Inflammatory macrophage (primary cell): Measurements from ENCODE around the gene NBAS.
"Not testable (repeated sequence)": the region's sequence is repeated elsewhere in the genome, so short reads cannot be mapped to it uniquely, and the experiment has no call there.

Source experiments
- DNase-seq, 2 donors: peaks; one replicate each; pipeline ENCODE4 v3.0.0-alpha.2; 2020 to 2022

The NBAS gene

DNA sequence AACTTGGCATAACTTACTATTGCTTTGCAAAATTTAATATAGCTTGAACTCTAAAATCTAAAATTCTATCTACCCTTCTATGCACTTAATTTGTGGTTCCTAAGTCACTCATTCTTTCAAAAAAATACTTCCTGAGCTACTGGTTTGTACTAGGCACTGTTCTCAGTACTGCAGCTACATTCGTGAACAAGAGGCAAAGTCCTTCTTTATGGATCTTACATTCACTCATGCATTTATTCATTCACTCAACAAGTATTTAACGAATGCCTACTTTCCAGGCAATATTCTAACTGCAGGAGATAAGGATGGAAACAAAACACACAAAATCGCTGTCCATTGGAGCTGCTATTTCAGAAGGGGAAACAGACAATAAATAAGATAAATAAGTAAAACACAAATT lies 104.8 kb downstream of the NBAS start:
- DNase-seq, result no peak

DNA sequence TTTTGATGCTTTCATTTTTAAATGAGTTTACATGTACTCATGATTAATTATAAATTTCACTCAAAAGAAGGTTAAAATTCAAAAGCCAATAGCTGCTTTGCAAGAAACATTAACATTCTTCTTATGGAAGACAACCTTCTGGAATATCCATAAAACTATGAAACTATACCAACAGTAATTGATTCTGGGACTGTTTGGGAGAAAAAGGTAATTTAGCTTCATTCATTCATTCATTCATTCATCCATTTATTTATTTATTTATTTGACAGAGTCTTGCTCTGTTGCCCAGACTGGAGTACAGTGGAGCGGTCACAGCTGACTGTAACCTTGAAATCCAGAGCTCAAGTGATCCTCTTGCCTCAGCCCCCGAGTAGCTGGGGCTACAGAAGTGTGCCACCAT lies 110.3 kb downstream of the NBAS start:
- DNase-seq, result no peak

DNA sequence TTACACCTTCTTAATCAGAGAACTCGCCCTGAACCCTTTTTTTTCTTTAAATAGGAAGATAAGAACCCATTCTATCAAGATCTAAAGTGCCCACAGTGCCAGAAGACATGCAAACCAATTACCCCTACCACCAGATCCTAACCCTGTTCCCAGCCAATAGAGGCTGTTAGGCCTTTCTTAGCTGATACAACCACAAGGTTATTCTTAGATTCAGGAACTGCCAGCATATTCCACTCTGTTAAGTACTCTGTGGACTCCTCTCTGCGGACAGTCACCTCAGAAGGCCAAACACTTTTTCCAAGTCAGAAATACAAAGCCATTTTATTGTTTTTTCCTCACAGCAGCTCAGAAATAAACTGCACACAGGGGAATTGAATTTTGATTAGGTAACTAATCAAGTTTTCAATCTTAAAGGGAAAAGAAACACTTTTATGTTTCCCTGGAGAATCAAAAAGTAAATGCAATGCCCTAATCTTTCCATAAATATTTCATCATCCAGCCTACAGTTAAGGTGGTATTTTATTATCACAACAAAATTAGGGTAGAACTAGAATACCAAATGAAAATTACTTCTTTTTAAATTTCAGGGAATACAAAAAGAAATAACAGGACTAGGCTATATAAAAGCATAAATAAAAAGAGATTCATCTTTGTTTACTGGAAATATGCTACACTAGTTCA lies 111.4 kb downstream of the NBAS start:
- DNase-seq, result no peak

DNA sequence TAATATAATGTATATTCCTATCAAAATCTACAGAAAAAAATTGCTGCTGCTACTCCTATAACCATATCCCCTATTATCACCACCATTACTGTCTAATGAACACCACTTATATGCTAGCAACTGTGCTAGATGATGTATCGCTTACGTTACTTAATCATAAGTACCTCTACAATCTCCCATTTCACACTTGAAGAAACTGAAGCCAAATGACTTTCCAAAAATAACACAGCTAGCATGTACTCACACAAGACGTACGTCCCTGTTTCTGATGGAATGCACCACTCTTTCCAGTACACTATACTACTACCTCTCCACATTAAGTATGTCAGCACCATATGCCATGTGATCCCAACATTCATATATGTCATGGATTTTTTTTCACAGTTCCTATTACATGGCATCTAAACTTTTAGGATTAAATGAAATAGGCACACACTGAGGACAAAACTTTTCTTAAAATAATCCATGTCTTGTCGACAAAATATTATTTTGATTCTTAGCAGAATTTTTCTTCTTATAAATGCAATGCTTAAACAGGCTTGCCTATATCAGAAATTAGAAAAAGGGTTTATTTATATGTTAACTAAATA lies 112.8 kb downstream of the NBAS start:
- DNase-seq, result no peak

DNA sequence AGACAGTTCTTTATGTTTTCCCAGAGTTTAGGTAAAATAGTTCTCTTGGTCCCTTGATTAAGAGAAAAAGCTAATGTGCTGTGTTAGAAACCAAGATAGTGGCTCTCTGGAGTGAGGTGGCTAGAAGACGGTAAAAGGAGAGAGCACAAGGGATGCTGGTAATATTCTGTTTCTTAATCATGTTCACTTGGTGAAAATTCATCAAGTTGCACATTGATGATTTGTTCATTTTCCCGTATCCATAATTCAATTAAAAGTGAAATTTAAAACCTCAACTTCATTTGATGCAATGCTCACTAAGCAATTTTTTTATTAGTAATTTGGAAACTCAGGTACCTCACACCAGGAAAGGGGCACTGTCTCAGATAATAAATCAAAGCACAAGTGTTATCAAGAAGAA lies 113.8 kb downstream of the NBAS start:
- no peak for DNase-seq

DNA sequence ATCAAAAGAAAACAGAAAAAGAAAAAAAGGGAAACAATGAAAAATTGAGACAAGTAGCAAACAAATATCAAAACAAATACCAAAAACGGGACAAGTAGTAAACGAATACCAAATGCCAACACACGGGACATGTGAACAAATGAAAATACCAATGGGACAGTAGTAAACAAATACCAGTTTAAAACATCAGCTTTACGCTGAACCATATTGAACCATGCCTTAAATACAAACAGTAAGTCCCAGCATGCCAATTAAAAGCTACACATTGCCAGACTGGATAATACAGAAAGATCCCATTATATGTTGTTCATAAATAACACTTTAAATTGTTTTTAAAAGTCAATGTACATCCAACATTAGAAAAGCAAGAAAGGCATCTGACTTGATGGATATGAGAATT lies 114.2 kb downstream of the NBAS start:
- no peak for DNase-seq

DNA sequence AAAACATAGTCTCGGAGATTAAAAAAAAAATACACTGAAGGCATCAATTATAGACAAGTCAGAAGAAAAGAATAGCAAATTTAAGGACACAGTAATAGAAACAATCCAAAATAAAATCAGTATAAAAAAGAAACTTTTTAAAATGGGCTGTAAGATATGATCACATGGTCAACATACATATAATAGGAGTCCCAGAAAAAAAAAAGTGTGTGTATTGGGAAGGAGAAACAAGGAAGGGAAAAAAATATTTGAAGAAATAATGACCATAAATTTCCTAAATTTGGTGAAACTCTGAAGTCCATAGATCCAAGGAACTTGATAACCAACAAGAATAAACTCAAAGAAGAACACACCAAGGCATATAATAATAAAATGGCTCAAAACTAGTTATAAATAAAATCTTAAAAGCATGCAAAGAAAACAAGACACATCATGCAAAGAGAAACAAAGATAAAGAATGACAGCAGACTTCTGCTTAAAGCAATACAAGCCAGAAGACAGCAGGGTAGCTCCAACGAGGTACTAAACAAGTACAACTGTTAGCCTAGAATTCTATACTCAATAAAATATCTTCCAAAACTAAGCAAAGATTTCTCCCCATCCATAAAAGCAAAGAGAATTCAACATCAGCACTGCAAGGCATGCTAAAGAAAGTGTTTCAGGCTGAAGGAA lies 115.1 kb downstream of the NBAS start:
- DNase-seq, result no peak

DNA sequence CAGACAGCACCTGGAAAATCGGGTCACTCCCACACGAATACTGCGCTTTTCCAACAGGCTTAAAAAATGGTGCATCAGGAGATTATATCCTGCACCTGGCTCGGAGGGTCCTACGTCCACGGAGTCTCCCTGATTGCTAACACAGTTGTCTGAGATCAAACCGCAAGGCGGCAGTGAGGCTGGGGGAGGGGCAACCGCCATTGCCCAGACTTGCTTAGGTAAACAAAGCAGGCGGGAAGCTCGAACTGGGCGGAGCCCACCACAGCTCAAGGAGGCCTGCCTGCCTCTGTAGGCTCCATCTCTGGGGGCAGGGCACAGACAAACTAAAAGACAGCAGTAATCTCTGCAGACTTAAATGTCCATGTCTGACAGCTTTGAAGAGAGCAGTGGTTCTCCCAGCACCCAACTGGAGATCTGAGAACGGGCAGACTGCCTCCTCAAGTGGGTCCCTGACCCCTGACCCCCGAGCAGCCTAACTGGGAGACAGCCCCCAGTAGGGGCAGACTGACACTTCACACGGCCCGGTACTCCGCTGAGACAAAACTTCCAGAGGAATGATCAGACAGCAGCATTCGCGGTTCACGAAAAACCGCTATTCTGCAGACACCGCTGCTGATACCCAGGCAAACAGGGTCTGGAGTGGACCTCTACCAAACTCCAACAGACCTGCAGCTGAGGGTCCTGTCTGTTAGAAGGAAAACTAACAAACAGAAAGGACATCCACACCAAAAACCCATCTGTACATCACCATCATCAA lies 121.2 kb downstream of the NBAS start:
- not testable (repeated sequence) for DNase-seq

DNA sequence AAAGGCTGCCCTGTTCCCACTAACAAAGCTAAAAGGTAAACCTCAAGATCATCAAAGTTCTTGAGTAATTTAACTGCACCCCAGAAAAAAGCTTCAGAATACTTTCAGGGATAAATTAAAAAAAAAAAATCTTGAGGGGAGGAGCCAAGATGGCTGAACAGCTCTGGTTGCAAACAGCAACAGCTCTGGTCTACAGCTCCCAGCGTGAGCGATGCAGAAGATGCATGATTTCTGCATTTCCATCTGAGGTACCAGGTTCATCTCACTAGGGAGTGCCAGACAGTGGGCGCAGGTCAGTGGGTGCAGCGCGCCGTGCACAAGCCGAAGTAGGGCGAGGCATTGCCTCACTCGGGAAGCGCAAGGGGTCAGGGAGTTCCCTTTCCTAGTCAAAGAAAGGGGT lies 121.8 kb downstream of the NBAS start:
- DNase-seq, result not testable (repeated sequence)

DNA sequence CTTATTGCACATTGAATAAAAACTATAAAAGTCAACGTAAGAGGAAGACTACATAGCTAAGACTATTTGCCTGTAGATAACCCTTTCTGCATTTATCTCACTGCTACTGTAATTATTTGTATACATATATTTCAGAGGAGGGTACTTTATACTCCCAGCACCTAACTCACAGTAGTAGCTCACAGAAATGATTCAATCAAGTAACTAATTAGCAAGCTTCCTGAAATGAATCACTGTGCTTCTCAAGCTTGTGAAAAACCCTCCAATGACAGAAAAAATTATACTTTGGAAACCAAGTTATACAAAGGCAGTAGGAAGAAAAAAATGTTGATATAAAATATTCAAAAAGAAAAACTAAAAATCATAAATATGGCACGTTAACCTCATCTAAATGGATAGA lies 124.9 kb downstream of the NBAS start:
- DNase-seq, result no peak

DNA sequence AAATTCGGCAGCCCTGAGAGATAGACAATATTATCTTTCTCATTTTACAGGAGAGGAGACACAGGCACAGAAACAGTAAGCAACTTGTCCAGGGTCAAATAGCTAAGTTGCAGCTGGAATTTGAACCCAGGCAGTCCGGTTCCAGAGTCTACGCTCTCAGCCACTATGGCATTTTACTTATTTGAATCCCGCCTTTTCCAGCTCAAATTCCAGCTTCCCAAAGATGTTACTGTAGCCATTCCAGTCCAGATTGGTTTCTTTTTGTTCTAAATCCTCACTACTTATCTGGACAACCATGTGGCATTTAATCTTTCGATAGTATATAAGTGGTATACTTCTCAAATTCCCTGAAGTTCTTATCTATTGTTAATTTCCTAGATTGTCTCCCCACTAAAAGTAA lies 125.7 kb downstream of the NBAS start:
- DNase-seq, result no peak

DNA sequence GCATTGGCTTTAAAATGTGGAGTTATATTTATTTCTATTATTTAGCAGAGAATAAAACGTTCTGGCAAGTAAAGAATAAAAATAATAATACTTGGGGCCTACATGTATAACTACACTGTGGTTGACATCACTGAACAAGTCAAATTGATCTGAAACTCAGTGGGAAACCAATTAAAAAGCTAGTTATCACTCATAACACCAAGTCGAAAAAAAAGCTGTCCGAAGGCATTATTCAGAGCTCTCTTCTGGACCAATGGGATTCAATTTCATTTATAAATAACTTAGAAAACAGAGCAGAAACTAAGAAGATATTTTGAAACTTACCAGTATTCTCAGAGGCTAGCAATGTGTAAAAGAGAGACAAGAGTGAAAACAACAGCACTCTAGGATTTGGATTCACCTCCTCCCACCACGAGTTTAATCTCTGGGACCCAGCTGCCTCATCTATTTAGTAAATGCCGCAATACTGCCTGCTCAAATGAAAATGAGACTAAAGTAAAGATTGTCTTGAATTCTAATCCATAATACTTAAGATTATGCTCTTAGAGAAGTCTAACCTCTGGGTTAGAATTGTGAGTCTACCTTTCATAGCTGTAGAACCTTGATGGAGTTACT lies 128.4 kb downstream of the NBAS start:
- no peak for DNase-seq

DNA sequence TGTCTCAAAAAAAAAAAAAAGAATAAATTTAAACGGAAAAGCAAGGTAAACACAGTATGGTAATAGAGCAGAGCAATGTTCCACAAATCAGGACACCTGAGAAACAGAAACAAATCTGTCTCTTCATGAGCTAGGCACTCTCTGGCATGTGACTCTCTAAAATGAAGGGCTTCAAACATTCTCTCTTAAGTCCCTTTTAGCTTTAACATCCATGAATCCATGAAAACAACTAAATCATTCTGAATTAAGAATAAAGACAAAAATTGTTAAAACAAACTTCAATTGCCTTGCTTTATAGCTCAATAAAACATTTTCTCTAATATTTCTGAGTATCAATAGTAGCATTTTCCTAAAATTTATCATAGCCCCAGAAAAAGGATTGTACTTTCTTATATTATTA lies 132.1 kb downstream of the NBAS start:
- DNase-seq, result no peak

DNA sequence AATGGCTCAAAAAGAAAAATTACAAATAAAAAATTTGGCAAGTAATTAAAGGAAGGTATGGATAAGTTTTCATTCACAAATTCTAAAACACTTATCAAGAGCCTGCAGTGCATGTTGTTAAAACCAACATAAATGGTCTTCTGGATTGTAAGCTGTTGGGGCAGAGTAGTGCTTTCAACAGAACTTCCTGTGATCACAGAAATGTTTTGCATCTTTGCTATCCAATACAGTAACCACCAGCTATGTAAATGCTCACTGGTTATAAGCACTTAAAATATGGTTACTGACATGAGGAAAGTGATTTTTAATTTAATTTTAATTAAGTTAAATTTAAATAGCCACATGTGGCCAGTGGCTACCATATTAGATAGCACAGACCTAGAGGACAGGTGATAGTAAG lies 133.1 kb downstream of the NBAS start:
- no peak for DNase-seq

DNA sequence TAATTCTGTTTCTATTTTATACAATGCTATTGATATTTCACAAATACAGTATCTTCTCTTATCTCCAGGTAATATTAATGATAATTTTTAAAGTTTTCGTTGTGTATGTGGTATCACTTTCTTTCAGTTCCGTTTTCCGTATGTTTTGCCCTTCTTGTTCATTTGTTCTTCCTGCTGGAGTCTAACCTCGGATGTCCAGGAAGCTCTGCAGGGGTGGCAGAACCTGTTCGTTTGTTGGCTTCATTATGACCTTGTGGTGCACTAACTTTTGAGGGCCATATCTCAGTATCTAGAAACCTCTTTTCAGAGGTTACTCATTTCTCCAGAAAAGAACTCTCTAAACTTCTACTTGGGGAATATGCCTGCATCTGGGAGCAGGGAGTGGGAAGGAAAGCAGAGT lies 134.5 kb downstream of the NBAS start:
- no peak for DNase-seq

DNA sequence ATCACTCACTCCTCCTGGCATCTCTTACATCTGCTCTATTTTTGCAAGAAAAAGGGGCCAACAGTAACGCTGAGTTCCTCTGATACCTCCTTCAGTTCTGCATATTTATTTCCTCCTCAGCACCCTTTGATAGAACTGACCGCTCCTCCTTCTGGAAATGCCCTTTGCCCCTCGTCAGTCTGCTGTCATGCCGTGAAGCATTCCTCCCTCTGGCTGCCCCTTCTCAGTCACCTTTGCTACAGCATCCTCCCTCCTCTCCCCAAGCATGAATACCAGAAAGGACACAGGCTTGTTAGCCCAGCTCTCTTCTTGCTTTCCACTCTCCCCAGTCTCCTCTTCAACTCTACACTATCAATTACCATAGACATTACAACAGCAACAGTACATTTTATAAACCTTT lies 135.4 kb downstream of the NBAS start:
- no peak for DNase-seq

DNA sequence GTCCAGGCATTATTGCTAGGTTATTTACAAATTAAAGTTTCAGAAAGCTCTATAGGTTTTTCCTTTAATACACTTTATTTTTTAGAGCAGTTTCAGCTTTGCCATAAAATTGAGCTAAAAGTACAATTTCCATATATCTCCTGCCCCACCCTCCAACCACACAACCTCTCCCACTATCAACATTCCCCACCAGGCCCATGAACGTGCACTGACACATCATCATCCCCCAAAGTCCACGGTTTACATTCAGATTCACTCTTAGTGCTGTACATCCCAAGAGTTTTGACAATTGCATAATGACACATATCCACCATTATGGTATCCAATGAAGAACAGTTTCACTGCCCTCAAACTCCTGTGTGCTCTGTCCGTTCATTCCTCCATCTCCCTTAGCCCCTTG lies 139.4 kb downstream of the NBAS start:
- no peak for DNase-seq

DNA sequence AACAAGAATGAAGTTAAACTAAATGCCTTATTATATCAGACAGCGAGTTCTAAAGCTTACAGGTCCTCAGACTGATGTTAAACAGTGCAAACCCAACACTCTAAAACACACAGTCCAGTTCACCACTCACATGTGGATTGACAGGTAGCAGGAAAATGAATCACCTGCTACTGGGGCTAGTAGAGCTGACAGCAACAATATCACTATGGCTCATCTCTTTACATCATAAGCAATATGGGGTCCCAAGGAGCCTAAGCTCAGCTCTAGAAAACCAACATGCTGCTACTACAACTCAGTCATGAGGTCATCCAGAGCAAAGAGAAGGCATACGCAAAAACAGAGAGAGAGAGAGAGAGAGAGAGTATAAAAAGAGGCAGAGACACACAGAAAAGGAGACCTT lies 145.4 kb downstream of the NBAS start:
- no peak for DNase-seq

DNA sequence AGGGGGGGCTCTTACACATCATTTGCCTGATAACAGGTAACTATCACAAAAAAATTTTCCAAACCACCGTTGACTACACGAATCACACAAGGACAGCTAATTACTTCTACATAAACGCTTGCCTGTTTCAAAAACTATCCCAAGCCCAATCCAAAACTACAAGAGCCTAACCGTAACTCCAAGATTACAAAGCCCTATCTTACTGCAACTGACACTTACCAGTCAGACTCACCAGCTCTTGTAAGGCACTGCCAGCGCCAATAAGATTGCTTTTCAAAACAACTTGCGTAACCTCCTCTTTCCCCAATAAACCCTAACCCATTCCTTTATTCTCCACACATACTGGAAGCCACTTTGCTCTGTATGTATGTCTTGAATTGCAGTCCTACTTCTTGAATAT lies 148.4 kb downstream of the NBAS start:
- DNase-seq, result no peak

DNA sequence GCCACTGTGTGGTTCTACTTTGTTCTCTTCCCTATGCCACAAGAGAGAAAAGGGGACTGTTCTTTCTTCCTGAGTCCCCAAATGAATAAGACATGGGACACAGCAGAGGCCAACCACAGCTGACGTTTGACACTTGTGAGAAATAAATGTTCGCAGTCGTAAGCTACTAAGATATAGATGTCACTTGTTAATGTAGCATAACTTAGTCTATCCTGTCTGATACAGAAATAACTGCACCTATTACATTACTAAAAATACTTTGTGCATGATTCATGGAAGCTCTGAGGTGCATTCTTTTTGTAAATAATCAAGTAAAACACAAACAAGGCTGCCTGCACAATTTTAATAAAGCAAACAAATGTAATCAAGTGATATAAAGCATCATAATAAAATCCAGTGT lies 148.8 kb downstream of the NBAS start:
- no peak for DNase-seq

DNA sequence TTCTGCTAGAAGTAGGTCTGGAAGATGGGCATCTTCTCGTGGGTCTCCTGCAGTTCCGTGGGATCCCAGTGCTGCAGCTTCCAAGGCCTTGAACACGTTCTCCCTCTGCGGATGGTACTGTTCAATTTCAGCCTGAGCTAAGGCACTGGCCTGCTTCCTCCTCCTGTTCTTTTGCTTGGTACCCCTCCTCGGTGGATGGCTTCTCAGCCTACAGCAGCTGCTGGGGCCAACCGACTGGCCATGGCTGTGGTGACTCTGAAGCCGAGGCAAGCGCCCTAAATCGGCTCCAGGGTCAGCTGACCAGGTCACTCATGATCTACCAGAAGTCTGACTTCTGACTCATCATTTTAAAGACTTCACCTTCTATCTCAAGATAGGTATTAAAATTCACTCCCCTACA lies 150.2 kb downstream of the NBAS start:
- DNase-seq, result no peak

DNA sequence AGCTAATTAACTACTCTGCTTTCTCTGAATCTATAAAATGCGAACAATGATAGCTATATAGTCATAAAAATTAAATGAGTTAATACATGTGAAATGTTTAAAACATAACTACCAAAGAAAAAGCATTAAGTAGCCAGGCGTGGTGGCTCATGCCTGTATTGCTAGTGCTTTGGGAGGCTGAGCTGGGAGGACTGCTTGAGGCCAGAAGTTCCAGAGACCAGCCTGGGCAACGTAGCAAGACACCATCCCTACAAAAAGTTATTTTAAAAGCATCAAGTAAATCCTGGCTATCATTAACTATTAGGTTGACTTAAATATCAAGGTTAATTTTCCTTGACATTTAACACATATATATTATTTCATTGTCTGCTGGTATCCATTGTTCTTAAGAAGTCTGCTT lies 152.4 kb downstream of the NBAS start:
- no peak for DNase-seq

DNA sequence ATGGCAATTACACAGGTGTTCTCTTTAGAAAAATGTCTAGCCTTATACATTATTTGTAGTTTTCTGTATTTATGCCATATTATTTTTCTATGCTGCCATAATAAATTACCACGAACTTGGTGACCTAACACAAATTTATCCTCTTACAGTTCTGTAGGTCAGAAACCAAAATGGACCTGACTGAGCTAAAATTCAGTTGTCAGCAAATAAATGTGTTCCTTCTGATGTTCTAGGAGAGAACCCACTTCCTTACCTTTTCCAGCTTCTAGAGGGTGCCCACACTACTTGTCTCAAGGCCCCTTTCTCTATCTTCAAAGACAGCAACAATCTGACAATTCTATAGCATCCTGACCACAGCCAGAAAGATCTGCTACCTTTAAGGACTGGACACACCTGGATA lies 153.5 kb downstream of the NBAS start:
- DNase-seq, result no peak
